Jurkat, Clone E6-1 (cell line): ENCODE data around the gene DMPK.
"Not testable (repeated sequence)": the region's sequence is repeated elsewhere in the genome, so short reads cannot be mapped to it uniquely, and the experiment has no call there.

Source experiments
- DNase-seq: peaks from one replicate; pipeline ENCODE4 v3.0.0-alpha.2; 2011; ENCODE audit warnings: low read depth, low spot score
- H3K4me3 ChIP-seq: 2 replicates; pipeline ENCODE4 v1.5.1; 2011; ENCODE audit warnings: mild to moderate bottlenecking, low read length, control low read depth, moderate library complexity

DMPK gene

GRCh38 chr19:45816236-45817009, 34.1 kb upstream of the DMPK start:
- no peak overlapping the region for H3K4me3 ChIP-seq

GRCh38 chr19:45815481-45816216, 33.4 kb upstream of the DMPK start:
- H3K4me3 ChIP-seq, result no peak overlapping the region
- no peak for DNase-seq

More at GRCh38 chr19:45816236-45817009, 34.1 kb upstream of the DMPK start:
- DNase-seq, result no peak

- no peak within 1 kb of the TSS for H3K4me3 ChIP-seq
- no peak for DNase-seq
Observed at GRCh38 chr19:45814851-45815480, 32.7 kb upstream of the DMPK start, which contains the start of gene RSPH6A. Gene RSPH6A (minus strand): TSS chr19:45815308. CDS start chr19:45815176, 132 bp downstream.

- H3K4me3 ChIP-seq, result no peak overlapping the region
- DNase-seq, result no peak
Observed at GRCh38 chr19:45814166-45814780, 32.0 kb upstream of the DMPK start.

GRCh38 chr19:45812297-45812696, 30.0 kb upstream of the DMPK start:
- no peak overlapping the region for H3K4me3 ChIP-seq
- no peak for DNase-seq

- DNase-seq, result no peak
- H3K4me3 ChIP-seq, result no peak overlapping the region
Observed at GRCh38 chr19:45809643-45810159, 27.4 kb upstream of the DMPK start.

GRCh38 chr19:45805719-45806118, 23.4 kb upstream of the DMPK start:
- DNase-seq, result no peak
- no peak overlapping the region for H3K4me3 ChIP-seq

- DNase-seq, result no peak
Observed at GRCh38 chr19:45804959-45805230, 22.6 kb upstream of the DMPK start.

GRCh38 chr19:45804140-45804958, 22.1 kb upstream of the DMPK start:
- no peak for DNase-seq
- no peak overlapping the region for H3K4me3 ChIP-seq

More at GRCh38 chr19:45804959-45805230, 22.6 kb upstream of the DMPK start:
- no peak overlapping the region for H3K4me3 ChIP-seq

GRCh38 chr19:45801603-45802175, 19.4 kb upstream of the DMPK start:
- H3K4me3 ChIP-seq, result no peak overlapping the region

GRCh38 chr19:45800070-45800553, 17.8 kb upstream of the DMPK start:
- no peak overlapping the region for H3K4me3 ChIP-seq
- DNase-seq, result no peak

More at GRCh38 chr19:45801603-45802175, 19.4 kb upstream of the DMPK start:
- no peak for DNase-seq

GRCh38 chr19:45799541-45799940, 17.3 kb upstream of the DMPK start:
- not testable (repeated sequence) for DNase-seq

GRCh38 chr19:45798995-45799517, 16.8 kb upstream of the DMPK start:
- H3K4me3 ChIP-seq, result no peak overlapping the region
- DNase-seq, result peak; percentile 50

More at GRCh38 chr19:45799541-45799940, 17.3 kb upstream of the DMPK start:
- H3K4me3 ChIP-seq, result not testable (repeated sequence)

- H3K4me3 ChIP-seq, result no peak overlapping the region
- DNase-seq, result no peak
Observed at GRCh38 chr19:45794627-45795026, 12.3 kb upstream of the DMPK start.

GRCh38 chr19:45793876-45794275, 11.6 kb upstream of the DMPK start:
- no peak for DNase-seq
- no peak overlapping the region for H3K4me3 ChIP-seq

- H3K4me3 ChIP-seq, result peak overlapping the region; percentile 39
- DNase-seq, result no peak
Observed at GRCh38 chr19:45793178-45793564, 10.9 kb upstream of the DMPK start.

- H3K4me3 ChIP-seq, result peak within 1 kb of the TSS; percentile 66
- peak; percentile 96 for DNase-seq
Observed at GRCh38 chr19:45792470-45793177, 10.3 kb upstream of the DMPK start, which contains the start of gene DMWD. Gene DMWD (minus strand): TSS chr19:45792845. CDS start chr19:45792756, 89 bp downstream.
